DND-41 (cell line): Measurements from ENCODE around the gene ITPR1.

Source experiments
- ATAC-seq: fragments of 200-7000 bp; cut with Tn5 transposase; 3 replicates; pipeline ENCODE4 v1.9.1; 2021; ENCODE audit warnings: low read depth; ENCODE audit not compliant: insufficient read depth
- DNase-seq: peaks from one replicate; pipeline ENCODE4 v3.0.0-alpha.2; 2020
- H2AFZ ChIP-seq: 2 replicates; pipeline ENCODE4 v1.6.0; 2012; ENCODE audit warnings: low read depth, low read length
- H3K27ac ChIP-seq: 2 replicates; pipeline ENCODE4 v1.5.1; 2012; ENCODE audit warnings: low read length, inconsistent platforms
- H3K27me3 ChIP-seq: fragments of 200-600 bp; sonication (generic); 2 replicates; pipeline ENCODE4 v1.6.0; 2012; ENCODE audit warnings: low read length, mild to moderate bottlenecking, inconsistent platforms; ENCODE audit not compliant: insufficient read depth, poor library complexity
- H3K36me3 ChIP-seq: 2 replicates; pipeline ENCODE4 v1.5.1; 2012; ENCODE audit warnings: low read length, inconsistent platforms; ENCODE audit not compliant: insufficient read depth
- H3K4me1 ChIP-seq: 2 replicates; pipeline ENCODE4 v1.5.1; 2012; ENCODE audit warnings: mild to moderate bottlenecking, low read length; ENCODE audit not compliant: insufficient read depth
- H3K4me2 ChIP-seq: 2 replicates; pipeline ENCODE4 v1.6.0; 2012; ENCODE audit warnings: mild to moderate bottlenecking, moderate library complexity, low read length, inconsistent platforms; ENCODE audit not compliant: insufficient read depth
- H3K4me3 ChIP-seq, 2 experiments: fragments of 200-600 bp in 1 of 2; shearing (Covaris generic) in 1 of 2; 2 replicates each; pipeline ENCODE4 v1.5.1; 2012 to 2016; ENCODE audit warnings: inconsistent platforms in 2 of 2, low read length in 2 of 2, mild to moderate bottlenecking in 2 of 2, low read depth in 1 of 2, moderate library complexity in 1 of 2
- H3K79me2 ChIP-seq: 2 replicates; pipeline ENCODE4 v1.6.0; 2012; ENCODE audit warnings: low read length, inconsistent platforms; ENCODE audit not compliant: insufficient read depth
- H3K9ac ChIP-seq: 2 replicates; pipeline ENCODE4 v1.6.0; 2012; ENCODE audit warnings: low read depth, mild to moderate bottlenecking, inconsistent platforms, low read length, moderate library complexity
- H3K9me3 ChIP-seq: 2 replicates; pipeline ENCODE4 v1.5.1; 2012; ENCODE audit warnings: low read length, moderate library complexity, mild to moderate bottlenecking, inconsistent platforms; ENCODE audit not compliant: insufficient read depth, severe bottlenecking
- H4K20me1 ChIP-seq: 2 replicates; pipeline ENCODE4 v1.6.0; 2012; ENCODE audit warnings: low read length; ENCODE audit not compliant: insufficient read depth
- EZH2 ChIP-seq: IDR thresholded peaks from 3 replicates; pipeline ENCODE4 v1.6.1; 2012; ENCODE audit warnings: borderline replicate concordance, low read depth, mild to moderate bottlenecking, moderate library complexity, low read length, inconsistent platforms; ENCODE audit not compliant: severe bottlenecking
- TF ChIP-seq, protein P1 (sequence below): IDR thresholded peaks from 2 replicates; pipeline ENCODE4 v1.5.1; 2012; ENCODE audit warnings: borderline replicate concordance, low read length, moderate library complexity, mild to moderate bottlenecking; ENCODE audit not compliant: poor library complexity, severe bottlenecking; ENCODE audit errors: extremely low read depth

The ITPR1 gene

GRCh38 chr3:4736284-4736861 is 243.2 kb downstream of the ITPR1 start:
- peaks cover 63% of the 10 kb centered on the region for H3K4me1 ChIP-seq
- ATAC-seq, result peak; percentile 43
- no peaks in the 10 kb centered on the region for H3K9me3 ChIP-seq
- H2AFZ ChIP-seq, result 0 out of 2 replicates have a peak overlapping the region, but pooled peaks have one; percentile 24
- no peaks in the 10 kb centered on the region for H3K27me3 ChIP-seq
- no peaks in the 10 kb centered on the region for H3K36me3 ChIP-seq
- peak; percentile 43 for DNase-seq
- no peaks in the 10 kb centered on the region for H4K20me1 ChIP-seq
- H3K4me3 ChIP-seq, result no peak overlapping the region
- no peaks in the 10 kb centered on the region for H3K79me2 ChIP-seq
- no peak overlapping the region for H3K4me2 ChIP-seq
- no peak for TF ChIP-seq EZH2
- TF ChIP-seq, protein P1, sequence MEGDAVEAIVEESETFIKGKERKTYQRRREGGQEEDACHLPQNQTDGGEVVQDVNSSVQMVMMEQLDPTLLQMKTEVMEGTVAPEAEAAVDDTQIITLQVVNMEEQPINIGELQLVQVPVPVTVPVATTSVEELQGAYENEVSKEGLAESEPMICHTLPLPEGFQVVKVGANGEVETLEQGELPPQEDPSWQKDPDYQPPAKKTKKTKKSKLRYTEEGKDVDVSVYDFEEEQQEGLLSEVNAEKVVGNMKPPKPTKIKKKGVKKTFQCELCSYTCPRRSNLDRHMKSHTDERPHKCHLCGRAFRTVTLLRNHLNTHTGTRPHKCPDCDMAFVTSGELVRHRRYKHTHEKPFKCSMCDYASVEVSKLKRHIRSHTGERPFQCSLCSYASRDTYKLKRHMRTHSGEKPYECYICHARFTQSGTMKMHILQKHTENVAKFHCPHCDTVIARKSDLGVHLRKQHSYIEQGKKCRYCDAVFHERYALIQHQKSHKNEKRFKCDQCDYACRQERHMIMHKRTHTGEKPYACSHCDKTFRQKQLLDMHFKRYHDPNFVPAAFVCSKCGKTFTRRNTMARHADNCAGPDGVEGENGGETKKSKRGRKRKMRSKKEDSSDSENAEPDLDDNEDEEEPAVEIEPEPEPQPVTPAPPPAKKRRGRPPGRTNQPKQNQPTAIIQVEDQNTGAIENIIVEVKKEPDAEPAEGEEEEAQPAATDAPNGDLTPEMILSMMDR, result no peak
- no peak overlapping the region; the same call in 1 of the 2 replicates for H3K9ac ChIP-seq
- peak overlapping the region; percentile 56 for H3K27ac ChIP-seq

GRCh38 chr3:4738737-4739274 is 245.7 kb downstream of the ITPR1 start:
- no peak for ATAC-seq
- peak; percentile 24 for DNase-seq
- H3K36me3 ChIP-seq, result no peaks in the 10 kb centered on the region
- H3K9me3 ChIP-seq, result no peaks in the 10 kb centered on the region
- H4K20me1 ChIP-seq, result no peaks in the 10 kb centered on the region
- peak overlapping the region; percentile 85 for H3K27ac ChIP-seq
- H3K4me3 ChIP-seq, result no peak overlapping the region
- no peak overlapping the region for H3K4me2 ChIP-seq
- TF ChIP-seq, protein P1, result no peak
- no peak for TF ChIP-seq EZH2
- peaks cover 68% of the 10 kb centered on the region for H3K4me1 ChIP-seq
- H2AFZ ChIP-seq, result no peak overlapping the region
- no peaks in the 10 kb centered on the region for H3K27me3 ChIP-seq
- peak overlapping the region; percentile 16; the same call in 1 of the 2 replicates for H3K9ac ChIP-seq
- H3K79me2 ChIP-seq, result no peaks in the 10 kb centered on the region

- Histone ChIP-seq H4K20me1 (no peaks in the 10 kb centered on the region), H3K4me3 (peak overlapping the region in 1 of 2 experiments; percentile 16; a peak in 1 of 4 replicates), H3K27ac (peak overlapping the region; percentile 85), H3K9me3 (no peaks in the 10 kb centered on the region), H3K79me2 (no peaks in the 10 kb centered on the region), H3K36me3 (no peaks in the 10 kb centered on the region), H3K9ac (peak overlapping the region; percentile 40), H3K27me3 (no peaks in the 10 kb centered on the region), H3K4me2 (peak overlapping the region; percentile 47), H3K4me1 (peaks cover 63% of the 10 kb centered on the region), H2AFZ (no peak overlapping the region)
- DNase-seq, result peak; percentile 82
- ATAC-seq, result peak; percentile 84
- TF ChIP-seq, protein P1, result no peak
- no peak for TF ChIP-seq EZH2
Observed at GRCh38 chr3:4739289-4740236, 246.4 kb downstream of the ITPR1 start.
